Testis (tissue), 2 donors: ENCODE measurements around the gene ZNF791.

Source experiments
- CTCF ChIP-seq, 3 experiments: fragments of 450-650 bp in 2 of 3; fragments of 200-600 bp in 1 of 3; sonication (generic) in 1 of 3; IDR thresholded peaks; one replicate each; pipeline ENCODE4 v1.5.1; 2016 to 2019; ENCODE audit warnings: antibody characterized with exemption in 3 of 3, mild to moderate bottlenecking in 2 of 3, moderate library complexity in 1 of 3
- POLR2A ChIP-seq: fragments of 450-650 bp; IDR thresholded peaks from one replicate; pipeline ENCODE4 v1.6.1; 2017; ENCODE audit warnings: antibody characterized with exemption, mild to moderate bottlenecking, moderate library complexity

GRCh38 chr19:12669270-12670158 is 58.8 kb downstream of the ZNF791 start:
- TF ChIP-seq POLR2A (no peak), CTCF (IDR thresholded peaks at IDR 0.05) (peak in 1 of 3 experiments; percentile 2)
